Neural cell (in vitro differentiated cells): ENCODE measurements around the gene ADAD2.

Experiments
- EP300 ChIP-seq: fragments of 450-650 bp; conservative IDR thresholded peaks from 2 replicates; pipeline ENCODE4 v1.6.1; 2014; ENCODE audit warnings: antibody characterized with exemption, mild to moderate bottlenecking, moderate library complexity; ENCODE audit not compliant: poor library complexity, severe bottlenecking
- EZH2 ChIP-seq: fragments of 200-600, 300-800 bp; shearing (Covaris generic), sonication (generic); IDR thresholded peaks from 2 replicates; pipeline ENCODE4 v1.6.1; 2014; ENCODE audit warnings: antibody characterized with exemption, low read length, borderline replicate concordance, mild to moderate bottlenecking; ENCODE audit not compliant: insufficient read depth, poor library complexity, severe bottlenecking
- POLR2AphosphoS5 ChIP-seq: IDR thresholded peaks from 2 replicates; pipeline ENCODE4 v1.6.1; 2012
- RAD21 ChIP-seq: fragments of 450-650 bp; conservative IDR thresholded peaks from 2 replicates; pipeline ENCODE4 v1.6.1; 2014; ENCODE audit warnings: antibody characterized with exemption, mild to moderate bottlenecking, moderate library complexity
- SMC3 ChIP-seq: fragments of 450-650 bp; conservative IDR thresholded peaks from 2 replicates; pipeline ENCODE4 v1.6.1; 2014; ENCODE audit warnings: antibody characterized with exemption, mild to moderate bottlenecking, moderate library complexity; ENCODE audit not compliant: poor library complexity
- TAF1 ChIP-seq: IDR thresholded peaks from 2 replicates; pipeline ENCODE4 v1.6.1; 2012; ENCODE audit warnings: low read depth
- TF ChIP-seq, protein P1 (sequence below): fragments of 450-650 bp; IDR thresholded peaks from 2 replicates; pipeline ENCODE4 v1.5.1; 2014; ENCODE audit warnings: antibody characterized with exemption, mild to moderate bottlenecking, moderate library complexity; ENCODE audit not compliant: poor library complexity, severe bottlenecking
- TF ChIP-seq, protein P2 (sequence below): IDR thresholded peaks from 2 replicates; pipeline ENCODE4 v1.6.1; 2012; ENCODE audit warnings: borderline replicate concordance

DNA sequence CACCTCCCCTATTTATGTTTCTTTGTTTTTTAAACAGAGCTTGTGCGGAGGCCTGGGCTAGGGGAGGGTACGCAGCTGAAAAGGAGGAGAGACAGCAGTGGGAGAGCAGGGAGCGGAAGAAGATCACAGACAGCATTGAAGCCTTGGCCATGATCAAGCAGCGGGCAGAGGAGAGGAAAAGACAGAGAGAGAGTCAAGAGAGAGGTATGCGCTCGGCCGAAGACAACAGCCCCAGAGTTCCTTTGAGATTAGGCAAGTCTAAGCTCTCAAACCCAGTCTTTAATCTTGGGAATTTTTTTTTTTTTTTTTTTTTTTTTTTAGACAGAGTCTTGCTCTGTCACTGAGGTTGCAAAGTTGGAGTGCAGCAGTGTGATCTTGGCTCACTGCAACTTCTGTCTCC lies 25.2 kb upstream of the ADAD2 start:
- no peak for TF ChIP-seq POLR2AphosphoS5
- TF ChIP-seq, protein P1, sequence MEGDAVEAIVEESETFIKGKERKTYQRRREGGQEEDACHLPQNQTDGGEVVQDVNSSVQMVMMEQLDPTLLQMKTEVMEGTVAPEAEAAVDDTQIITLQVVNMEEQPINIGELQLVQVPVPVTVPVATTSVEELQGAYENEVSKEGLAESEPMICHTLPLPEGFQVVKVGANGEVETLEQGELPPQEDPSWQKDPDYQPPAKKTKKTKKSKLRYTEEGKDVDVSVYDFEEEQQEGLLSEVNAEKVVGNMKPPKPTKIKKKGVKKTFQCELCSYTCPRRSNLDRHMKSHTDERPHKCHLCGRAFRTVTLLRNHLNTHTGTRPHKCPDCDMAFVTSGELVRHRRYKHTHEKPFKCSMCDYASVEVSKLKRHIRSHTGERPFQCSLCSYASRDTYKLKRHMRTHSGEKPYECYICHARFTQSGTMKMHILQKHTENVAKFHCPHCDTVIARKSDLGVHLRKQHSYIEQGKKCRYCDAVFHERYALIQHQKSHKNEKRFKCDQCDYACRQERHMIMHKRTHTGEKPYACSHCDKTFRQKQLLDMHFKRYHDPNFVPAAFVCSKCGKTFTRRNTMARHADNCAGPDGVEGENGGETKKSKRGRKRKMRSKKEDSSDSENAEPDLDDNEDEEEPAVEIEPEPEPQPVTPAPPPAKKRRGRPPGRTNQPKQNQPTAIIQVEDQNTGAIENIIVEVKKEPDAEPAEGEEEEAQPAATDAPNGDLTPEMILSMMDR = no peak
- no peak for TF ChIP-seq EP300
- TF ChIP-seq, protein P2, sequence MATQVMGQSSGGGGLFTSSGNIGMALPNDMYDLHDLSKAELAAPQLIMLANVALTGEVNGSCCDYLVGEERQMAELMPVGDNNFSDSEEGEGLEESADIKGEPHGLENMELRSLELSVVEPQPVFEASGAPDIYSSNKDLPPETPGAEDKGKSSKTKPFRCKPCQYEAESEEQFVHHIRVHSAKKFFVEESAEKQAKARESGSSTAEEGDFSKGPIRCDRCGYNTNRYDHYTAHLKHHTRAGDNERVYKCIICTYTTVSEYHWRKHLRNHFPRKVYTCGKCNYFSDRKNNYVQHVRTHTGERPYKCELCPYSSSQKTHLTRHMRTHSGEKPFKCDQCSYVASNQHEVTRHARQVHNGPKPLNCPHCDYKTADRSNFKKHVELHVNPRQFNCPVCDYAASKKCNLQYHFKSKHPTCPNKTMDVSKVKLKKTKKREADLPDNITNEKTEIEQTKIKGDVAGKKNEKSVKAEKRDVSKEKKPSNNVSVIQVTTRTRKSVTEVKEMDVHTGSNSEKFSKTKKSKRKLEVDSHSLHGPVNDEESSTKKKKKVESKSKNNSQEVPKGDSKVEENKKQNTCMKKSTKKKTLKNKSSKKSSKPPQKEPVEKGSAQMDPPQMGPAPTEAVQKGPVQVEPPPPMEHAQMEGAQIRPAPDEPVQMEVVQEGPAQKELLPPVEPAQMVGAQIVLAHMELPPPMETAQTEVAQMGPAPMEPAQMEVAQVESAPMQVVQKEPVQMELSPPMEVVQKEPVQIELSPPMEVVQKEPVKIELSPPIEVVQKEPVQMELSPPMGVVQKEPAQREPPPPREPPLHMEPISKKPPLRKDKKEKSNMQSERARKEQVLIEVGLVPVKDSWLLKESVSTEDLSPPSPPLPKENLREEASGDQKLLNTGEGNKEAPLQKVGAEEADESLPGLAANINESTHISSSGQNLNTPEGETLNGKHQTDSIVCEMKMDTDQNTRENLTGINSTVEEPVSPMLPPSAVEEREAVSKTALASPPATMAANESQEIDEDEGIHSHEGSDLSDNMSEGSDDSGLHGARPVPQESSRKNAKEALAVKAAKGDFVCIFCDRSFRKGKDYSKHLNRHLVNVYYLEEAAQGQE = no peak
- no peak for TF ChIP-seq TAF1
- TF ChIP-seq EZH2 = no peak
- TF ChIP-seq SMC3 = no peak
- no peak for TF ChIP-seq RAD21
